Chondrocyte (in vitro differentiated cells): ENCODE measurements around the gene MMP27. TPM values are rescaled to one million over a fixed set of nuclear protein-coding genes. Genes with fewer than 3 reads are reported as not detected.

Experiments used
- DNase-seq: peaks from one replicate; pipeline ENCODE4 v3.0.0; 2021; ENCODE audit warnings: mixed read lengths, low spot score
- H3K27ac Mint-ChIP-seq: one replicate; pipeline ENCODE4 v1.8.0; 2021; ENCODE audit warnings: mild to moderate bottlenecking, moderate library complexity, mixed read lengths; ENCODE audit not compliant: unreplicated experiment
- H3K27me3 Mint-ChIP-seq: 2 replicates; pipeline ENCODE4 v1.8.0; 2021; ENCODE audit warnings: low read depth, mixed read lengths
- H3K36me3 Mint-ChIP-seq: 2 replicates; pipeline ENCODE4 v1.8.0; 2021; ENCODE audit warnings: low read depth, mixed read lengths
- H3K4me1 Mint-ChIP-seq: 2 replicates; pipeline ENCODE4 v1.8.0; 2021; ENCODE audit warnings: low read depth, mild to moderate bottlenecking, mixed read lengths
- H3K4me3 Mint-ChIP-seq: one replicate; pipeline ENCODE4 v1.8.0; 2021; ENCODE audit warnings: mild to moderate bottlenecking, moderate library complexity, mixed read lengths; ENCODE audit not compliant: unreplicated experiment
- H3K9me3 Mint-ChIP-seq: 2 replicates; pipeline ENCODE4 v1.8.0; 2021; ENCODE audit warnings: low read depth, mixed read lengths
- total RNA-seq: library from RNA; stranded (reverse); gene quantifications from 3 replicates; pipeline ENCODE4 v1.2.1, GENCODE V29; 2021
- TF ChIP-seq, protein P1 (sequence below): fragments of 200-600 bp; sonication (generic); IDR thresholded peaks from 2 replicates; pipeline ENCODE4 v1.5.0; 2021; ENCODE audit warnings: antibody characterized with exemption, mild to moderate bottlenecking, moderate library complexity

The MMP27 gene
- total RNA-seq, 1 donor from 2014 or later: not detected

DNA sequence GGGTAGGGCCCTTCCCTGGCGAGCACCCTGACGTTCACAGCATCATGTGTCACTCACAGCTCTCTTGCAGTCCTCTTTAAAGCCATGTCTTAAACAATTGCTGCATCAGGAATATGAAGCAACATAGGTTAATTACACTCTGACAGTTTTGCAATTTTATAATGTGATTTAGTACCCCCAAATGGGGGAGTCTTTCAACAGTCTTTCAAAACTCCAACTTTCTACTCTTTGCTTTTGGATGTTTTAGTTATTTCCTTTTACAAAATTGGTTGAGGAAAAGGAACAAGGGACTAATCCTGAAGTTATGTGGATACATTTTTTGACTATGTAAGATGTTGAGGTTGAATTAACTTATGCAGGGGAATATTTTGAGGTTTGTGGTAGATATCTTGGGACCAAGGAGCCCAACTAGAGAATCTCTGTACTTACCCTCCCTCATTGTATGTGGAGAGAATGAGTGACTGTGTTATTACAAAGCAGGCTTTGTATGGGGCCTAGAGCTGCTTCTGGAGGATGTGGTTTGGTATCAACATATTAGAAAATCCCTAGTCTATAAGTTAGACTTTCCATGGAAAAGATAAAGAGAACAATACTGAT lies 19.4 kb upstream of the MMP27 start, which contains the start of gene MMP8:
Gene MMP8 (minus strand): TSS at position 51 of the 597 bp plus-strand sequence. CDS start 99 bp downstream, outside the sequence.
- no peak within 1 kb of the TSS for H3K27ac Mint-ChIP-seq

GRCh38 chr11:102722821-102723220 lies 17.3 kb upstream of the MMP27 start:
- no peak overlapping the region for H3K27ac Mint-ChIP-seq
- peaks cover 4% of the 10 kb centered on the region for H3K9me3 Mint-ChIP-seq
- H3K4me1 Mint-ChIP-seq: peaks cover 12% of the 10 kb centered on the region
- H3K36me3 Mint-ChIP-seq: no peaks in the 10 kb centered on the region
- TF ChIP-seq, protein P1, sequence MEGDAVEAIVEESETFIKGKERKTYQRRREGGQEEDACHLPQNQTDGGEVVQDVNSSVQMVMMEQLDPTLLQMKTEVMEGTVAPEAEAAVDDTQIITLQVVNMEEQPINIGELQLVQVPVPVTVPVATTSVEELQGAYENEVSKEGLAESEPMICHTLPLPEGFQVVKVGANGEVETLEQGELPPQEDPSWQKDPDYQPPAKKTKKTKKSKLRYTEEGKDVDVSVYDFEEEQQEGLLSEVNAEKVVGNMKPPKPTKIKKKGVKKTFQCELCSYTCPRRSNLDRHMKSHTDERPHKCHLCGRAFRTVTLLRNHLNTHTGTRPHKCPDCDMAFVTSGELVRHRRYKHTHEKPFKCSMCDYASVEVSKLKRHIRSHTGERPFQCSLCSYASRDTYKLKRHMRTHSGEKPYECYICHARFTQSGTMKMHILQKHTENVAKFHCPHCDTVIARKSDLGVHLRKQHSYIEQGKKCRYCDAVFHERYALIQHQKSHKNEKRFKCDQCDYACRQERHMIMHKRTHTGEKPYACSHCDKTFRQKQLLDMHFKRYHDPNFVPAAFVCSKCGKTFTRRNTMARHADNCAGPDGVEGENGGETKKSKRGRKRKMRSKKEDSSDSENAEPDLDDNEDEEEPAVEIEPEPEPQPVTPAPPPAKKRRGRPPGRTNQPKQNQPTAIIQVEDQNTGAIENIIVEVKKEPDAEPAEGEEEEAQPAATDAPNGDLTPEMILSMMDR: no peak
- peaks cover 2% of the 10 kb centered on the region for H3K27me3 Mint-ChIP-seq
- H3K4me3 Mint-ChIP-seq: no peak overlapping the region
- no peak for DNase-seq

More for the DNA sequence above, 19.4 kb upstream of the MMP27 start, which contains the start of gene MMP8:
- no peaks in the 10 kb centered on the region for H3K27me3 Mint-ChIP-seq
- H3K4me3 Mint-ChIP-seq: no peak within 1 kb of the TSS
- DNase-seq: no peak
- peaks cover 17% of the 10 kb centered on the region for H3K4me1 Mint-ChIP-seq
- H3K9me3 Mint-ChIP-seq: peaks cover 4% of the 10 kb centered on the region
- no peaks in the 10 kb centered on the region for H3K36me3 Mint-ChIP-seq
- TF ChIP-seq, protein P1: no peak

DNA sequence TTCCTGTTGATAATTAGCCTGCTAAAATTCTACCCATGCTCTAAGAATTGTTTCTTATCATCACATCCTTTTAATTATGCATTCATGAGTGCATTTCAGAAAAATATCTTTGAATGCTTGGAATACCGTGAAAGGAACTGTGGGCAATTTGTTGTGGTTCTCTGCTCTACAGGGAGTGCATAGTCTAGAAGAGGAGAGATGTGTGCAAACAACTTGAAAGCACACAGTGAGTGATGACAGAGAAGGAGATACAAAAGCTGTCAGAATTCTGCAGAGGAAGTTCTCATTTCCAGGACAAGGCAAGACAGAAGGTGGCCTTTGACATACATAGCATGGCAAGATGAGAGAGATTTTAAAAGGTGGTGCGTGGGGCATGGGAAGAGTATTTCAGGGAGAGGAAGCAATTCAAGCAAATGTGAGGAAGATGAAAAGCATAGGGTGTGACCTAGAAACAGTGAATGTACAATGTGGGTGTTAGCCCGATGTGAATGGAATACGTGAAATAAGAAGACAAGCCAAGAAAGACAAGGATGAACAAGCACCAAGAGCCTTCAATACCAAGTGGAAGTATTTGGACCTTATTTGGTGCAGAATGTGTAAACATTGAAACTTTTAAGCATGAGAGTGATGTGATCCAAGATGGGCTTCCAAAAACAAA lies 14.2 kb upstream of the MMP27 start:
- DNase-seq: no peak
- Mint-ChIP-seq H3K27me3 (peaks cover 12% of the 10 kb centered on the region), H3K36me3 (no peaks in the 10 kb centered on the region), H3K9me3 (peaks cover 4% of the 10 kb centered on the region), H3K27ac (no peak overlapping the region), H3K4me3 (no peak overlapping the region), H3K4me1 (peaks cover under 1% of the 10 kb centered on the region)
- TF ChIP-seq, protein P1: no peak

DNA sequence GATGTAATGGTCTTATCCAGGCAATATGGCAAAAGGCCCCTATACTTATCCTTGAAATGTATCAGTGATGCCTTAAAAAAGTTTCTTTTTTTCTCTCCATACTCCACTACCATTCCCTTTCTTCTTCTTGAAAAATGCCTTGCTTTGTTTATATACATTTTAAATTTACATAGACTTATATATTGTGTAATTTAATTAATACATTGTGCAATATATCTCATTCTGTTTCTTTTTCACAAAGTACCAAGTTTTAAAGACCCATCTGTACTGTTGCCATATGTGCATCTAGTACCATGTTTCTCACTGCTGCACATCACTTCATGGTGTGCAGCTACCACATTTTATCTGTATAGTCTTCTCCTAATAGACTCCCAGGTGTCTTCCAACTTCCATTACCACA lies 11.7 kb upstream of the MMP27 start:
- Mint-ChIP-seq H3K4me3 (no peak overlapping the region), H3K27me3 (peaks cover 16% of the 10 kb centered on the region), H3K9me3 (no peaks in the 10 kb centered on the region), H3K36me3 (no peaks in the 10 kb centered on the region), H3K4me1 (no peaks in the 10 kb centered on the region), H3K27ac (no peak overlapping the region)
- no peak for DNase-seq
- TF ChIP-seq, protein P1: no peak

DNA sequence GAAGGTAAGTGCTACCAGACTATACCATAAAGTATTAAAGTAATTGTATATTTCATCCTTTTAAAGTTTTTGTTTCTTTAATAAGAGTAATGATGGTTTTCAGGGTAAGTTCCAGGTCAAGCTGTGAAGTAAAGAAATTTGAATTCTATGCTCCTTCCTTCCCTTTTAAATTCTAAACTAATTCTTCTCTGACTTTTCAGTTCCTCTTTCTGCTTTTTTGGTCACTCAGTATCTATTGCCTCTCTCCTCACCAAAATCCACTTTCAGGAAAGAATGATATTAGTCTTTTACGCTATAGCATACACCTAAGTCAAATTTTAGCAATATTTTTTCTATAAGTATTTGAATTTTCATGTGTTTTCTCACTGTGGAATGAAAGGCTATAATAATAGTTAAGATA lies 11.0 kb upstream of the MMP27 start:
- H3K27me3 Mint-ChIP-seq: peaks cover 20% of the 10 kb centered on the region
- H3K9me3 Mint-ChIP-seq: no peaks in the 10 kb centered on the region
- H3K4me3 Mint-ChIP-seq: no peak overlapping the region
- TF ChIP-seq, protein P1: no peak
- no peak for DNase-seq
- H3K36me3 Mint-ChIP-seq: no peaks in the 10 kb centered on the region
- H3K4me1 Mint-ChIP-seq: no peaks in the 10 kb centered on the region
- H3K27ac Mint-ChIP-seq: no peak overlapping the region
